ENCODE results near the gene RBBP8NL. TPM values are rescaled to one million over a fixed set of nuclear protein-coding genes. Genes with fewer than 3 reads are reported as not detected.
"Not testable (repeated sequence)": the region's sequence is repeated elsewhere in the genome, so short reads cannot be mapped to it uniquely, and the experiment has no call there.

RBBP8NL gene
- total and polyA plus RNA-seq, 2 of the 8 experiments (the other 6 are each of a cell fraction or from before 2014, with no cell fraction given) = 0.43 to 0.48 TPM

DNA sequence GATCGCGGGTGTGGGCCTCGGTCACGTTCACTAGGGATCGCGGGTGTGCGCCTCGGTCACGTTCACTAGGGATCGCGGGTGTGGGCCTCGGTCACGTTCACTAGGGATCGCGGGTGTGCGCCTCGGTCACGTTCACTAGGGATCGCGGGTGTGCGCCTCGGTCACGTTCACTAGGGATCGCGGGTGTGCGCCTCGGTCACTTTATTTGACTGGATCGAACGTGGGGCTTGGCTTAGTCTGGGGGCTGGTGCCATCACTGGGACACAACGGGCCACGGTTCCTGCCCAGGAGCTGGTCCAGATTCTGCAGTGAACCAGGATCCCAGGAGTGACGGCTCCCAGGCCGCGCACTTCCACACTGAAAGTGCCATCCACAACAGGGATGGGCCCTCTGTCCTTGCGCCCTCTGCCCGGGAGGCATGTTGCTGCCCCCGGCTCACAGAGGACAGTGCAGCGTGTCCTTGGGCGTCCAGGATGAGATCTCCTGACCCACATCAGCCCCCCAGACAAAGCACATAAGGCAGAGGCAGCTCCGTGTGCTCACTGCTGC, 53.6 kb downstream of the RBBP8NL start:
- H4K5ac ChIP-seq (ENCODE audit: insufficient read length, low read depth, low read length); H3K79me1 ChIP-seq (ENCODE audit: low read depth, low read length); H3K14ac ChIP-seq (ENCODE audit: insufficient read length); H4K20me1 ChIP-seq (replicated peaks in 1 of 2; ENCODE audit: control insufficient read depth in 1 of 2, insufficient read depth in 2 of 2, low read length in 2 of 2); H3K27me3 ChIP-seq (replicated peaks in 1 of 4; ENCODE audit: control insufficient read depth in 3 of 4, extremely low read depth in 1 of 4, insufficient read depth in 3 of 4, low read length in 3 of 4); H3K79me2 ChIP-seq (ENCODE audit: control insufficient read depth in 1 of 2, insufficient read depth in 2 of 2, low read length in 2 of 2); H3K4me2 ChIP-seq (ENCODE audit: insufficient read depth in 1 of 2, low read depth in 2 of 2, low read length in 2 of 2); H2AK5ac ChIP-seq (ENCODE audit: low read depth, low read length); FAIRE-seq; H2BK120ac ChIP-seq (replicated peaks; ENCODE audit: low read depth, low read length); H4K8ac ChIP-seq (ENCODE audit: extremely low read depth, insufficient read depth, low read length); H4K91ac ChIP-seq (replicated peaks; ENCODE audit: insufficient read length, low read length); H3K4me3 ChIP-seq (ENCODE audit: extremely low read depth in 1 of 4, insufficient read depth in 2 of 4, low read depth in 3 of 4, low read length in 4 of 4); H3K23me2 ChIP-seq (ENCODE audit: low read depth, low read length); H3K27ac ChIP-seq (ENCODE audit: low read depth, low read length); H3K18ac ChIP-seq (ENCODE audit: extremely low read depth, low read length); H2AFZ ChIP-seq (ENCODE audit: low read length); H3K9me3 ChIP-seq (ENCODE audit: insufficient read depth in 2 of 2, low read depth in 1 of 2, low read length in 1 of 2); H3K36me3 ChIP-seq (ENCODE audit: control insufficient read depth in 2 of 4, insufficient read depth in 4 of 4, low read length in 3 of 4); H2BK20ac ChIP-seq (ENCODE audit: low read length); DNase-seq (ENCODE audit: low read depth in 1 of 2, low spot score in 2 of 2); H3K56ac ChIP-seq (replicated peaks; ENCODE audit: insufficient read length, low read depth, low read length); H3K23ac ChIP-seq (ENCODE audit: insufficient read length); H3K4ac ChIP-seq (replicated peaks; ENCODE audit: insufficient read length, low read depth, low read length): not testable (repeated sequence)
- H2BK12ac ChIP-seq (ENCODE audit: low read depth, low read length) = peak overlapping the region; percentile 60; the same call in 1 of the 2 replicates
- peak overlapping the region; percentile 80; the same call in 1 of the 2 replicates for H2BK5ac ChIP-seq (ENCODE audit: low read depth, low read length)
- H3K9ac ChIP-seq (replicated peaks in 1 of 4; ENCODE audit: extremely low read depth in 1 of 4, low read depth in 3 of 4, low read length in 3 of 4) = 0 out of 7 replicates have a peak overlapping the region, but pooled peaks of 1 of the 4 experiments have one; percentile 5
- CTCF ChIA-PET (ENCODE audit: partially characterized antibody) = interaction anchor here (0.9 to 14.1 kb wide), 5 partner anchors 8 to 62 kb away, joined by 3 to 212 read pairs (median 4); partner anchors contain the start of gene LAMA5
- POLR2A ChIA-PET (ENCODE audit: partially characterized antibody) = interaction anchor here (1.1 to 10.7 kb wide), 9 partner anchors 8 to 71 kb away, joined by 3 to 213 read pairs (median 5); partner anchors contain the start of genes ADRM1, LAMA5 and RPS21
- peaks cover 8 to 47% (median 43%) of the 10 kb centered on the region in 4 experiments for H3K4me1 ChIP-seq (replicated peaks in 1 of 4; ENCODE audit: control insufficient read depth in 3 of 4, insufficient read depth in 4 of 4, low read length in 3 of 4)
- 95% methylated on average over 18 of the region's 40 CpGs; no CpG with 5 or more reads in 1 of the 2 experiments for WGBS, 2 experiments (ENCODE audit: extremely low coverage in 1 of 2, insufficient coverage in 1 of 2, insufficient read length in 1 of 2, insufficient replicate concordance in 2 of 2, low coverage in 1 of 2, low lambda C conversion rate in 2 of 2, missing lambda C conversion rate in 1 of 2)
- 0 out of 2 replicates have a peak overlapping the region, but pooled peaks have one; percentile 4 for H2BK15ac ChIP-seq (ENCODE audit: low read length)

Measured in H1 (cell line).